H9 (cell line): ENCODE data around the gene ITSN1. TPM values are rescaled to one million over a fixed set of nuclear protein-coding genes. Genes with fewer than 3 reads are reported as not detected.

ENCODE experiments used
- DNase-seq: peaks from one replicate; pipeline ENCODE4 v3.0.0-alpha.2; 2017
- H2AFZ ChIP-seq: one replicate; pipeline ENCODE4 v1.6.1; 2013; ENCODE audit warnings: mild to moderate bottlenecking, low read length, control low read depth, moderate library complexity
- H2AK5ac ChIP-seq: 2 replicates; pipeline ENCODE4 v1.6.1; 2013; ENCODE audit warnings: low read length, control low read depth, mixed read lengths; ENCODE audit not compliant: insufficient read length
- H2BK120ac ChIP-seq: one replicate; pipeline ENCODE4 v1.6.1; 2013; ENCODE audit warnings: low read depth, mild to moderate bottlenecking, low read length, control low read depth, inconsistent platforms; ENCODE audit not compliant: poor library complexity, severe bottlenecking
- H2BK12ac ChIP-seq: 2 replicates; pipeline ENCODE4 v1.6.1; 2013; ENCODE audit warnings: low read length, control low read depth, mixed read lengths, low read depth; ENCODE audit not compliant: insufficient read length
- H2BK15ac ChIP-seq: 2 replicates; pipeline ENCODE4 v1.6.1; 2013; ENCODE audit warnings: low read depth, low read length, control low read depth
- H2BK20ac ChIP-seq: one replicate; pipeline ENCODE4 v1.6.1; 2013; ENCODE audit warnings: low read depth, mild to moderate bottlenecking, low read length, control low read depth, inconsistent platforms; ENCODE audit not compliant: poor library complexity, severe bottlenecking
- H2BK5ac ChIP-seq: 2 replicates; pipeline ENCODE4 v1.6.1; 2013; ENCODE audit warnings: low read length, control low read depth, mixed read lengths; ENCODE audit not compliant: insufficient read length
- H3K14ac ChIP-seq: 2 replicates; pipeline ENCODE4 v1.6.1; 2013; ENCODE audit warnings: low read length, control low read depth; ENCODE audit not compliant: insufficient read depth
- H3K18ac ChIP-seq: 2 replicates; pipeline ENCODE4 v1.6.1; 2013; ENCODE audit warnings: low read depth, mild to moderate bottlenecking, mixed read lengths, low read length, control low read depth; ENCODE audit not compliant: insufficient read length
- H3K23ac ChIP-seq: 2 replicates; pipeline ENCODE4 v1.6.1; 2013; ENCODE audit warnings: low read length, control low read depth, mixed read lengths, low read depth; ENCODE audit not compliant: insufficient read length
- H3K23me2 ChIP-seq: 2 replicates; pipeline ENCODE4 v1.6.1; 2013; ENCODE audit warnings: low read depth, mild to moderate bottlenecking, mixed read lengths, low read length, control low read depth; ENCODE audit not compliant: insufficient read length, poor library complexity, severe bottlenecking
- H3K27ac ChIP-seq: 2 replicates; pipeline ENCODE4 v1.5.1; 2013; ENCODE audit warnings: low read length, control low read depth, mixed read lengths, low read depth; ENCODE audit not compliant: insufficient read length
- H3K27me3 ChIP-seq: 2 replicates; pipeline ENCODE4 v1.6.1; 2013; ENCODE audit warnings: low read length, control low read depth, inconsistent platforms; ENCODE audit not compliant: insufficient read depth
- H3K4ac ChIP-seq: 2 replicates; pipeline ENCODE4 v1.6.1; 2013; ENCODE audit warnings: low read depth, mild to moderate bottlenecking, control low read depth, inconsistent platforms, low read length, moderate library complexity
- H3K4me1 ChIP-seq: 2 replicates; pipeline ENCODE4 v1.6.1; 2013; ENCODE audit warnings: low read length, control low read depth, inconsistent platforms; ENCODE audit not compliant: insufficient read depth
- H3K4me2 ChIP-seq: 2 replicates; pipeline ENCODE4 v1.6.1; 2013; ENCODE audit warnings: low read length, control low read depth, mixed read lengths; ENCODE audit not compliant: insufficient read length, insufficient read depth
- H3K56ac ChIP-seq: 2 replicates; pipeline ENCODE4 v1.6.1; 2013; ENCODE audit warnings: low read depth, mild to moderate bottlenecking, mixed read lengths, low read length, control low read depth; ENCODE audit not compliant: insufficient read length
- H3K79me1 ChIP-seq: 2 replicates; pipeline ENCODE4 v1.6.1; 2013; ENCODE audit warnings: low read depth, mild to moderate bottlenecking, moderate library complexity, low read length, control low read depth, inconsistent platforms; ENCODE audit not compliant: insufficient read depth, poor library complexity, severe bottlenecking
- H3K79me2 ChIP-seq: 2 replicates; pipeline ENCODE4 v1.6.1; 2013; ENCODE audit warnings: low read length, control low read depth, inconsistent platforms; ENCODE audit not compliant: insufficient read depth
- H3K9ac ChIP-seq: 2 replicates; pipeline ENCODE4 v1.6.1; 2013; ENCODE audit warnings: low read length, control low read depth, mixed read lengths; ENCODE audit not compliant: insufficient read length; ENCODE audit errors: extremely low read depth
- H3K9me3 ChIP-seq: one replicate; pipeline ENCODE4 v1.6.1; 2013; ENCODE audit warnings: low read depth, low read length, inconsistent platforms; ENCODE audit not compliant: control insufficient read depth
- H3T11ph ChIP-seq: one replicate; pipeline ENCODE4 v1.6.1; 2013; ENCODE audit warnings: mild to moderate bottlenecking, low read length, control low read depth, inconsistent platforms
- H4K20me1 ChIP-seq: one replicate; pipeline ENCODE4 v1.6.1; 2013; ENCODE audit not compliant: control insufficient read depth, insufficient read length, insufficient read depth
- H4K5ac ChIP-seq: 2 replicates; pipeline ENCODE4 v1.6.1; 2013; ENCODE audit warnings: low read depth, mild to moderate bottlenecking, mixed read lengths, low read length, control low read depth; ENCODE audit not compliant: insufficient read length
- H4K8ac ChIP-seq: replicated peaks from 2 replicates; pipeline ENCODE4 v1.6.1; 2013; ENCODE audit warnings: low read length, control low read depth, mixed read lengths, low read depth; ENCODE audit not compliant: insufficient read length
- H4K91ac ChIP-seq: 2 replicates; pipeline ENCODE4 v1.6.1; 2013; ENCODE audit warnings: low read depth, mild to moderate bottlenecking, moderate library complexity, mixed read lengths, low read length, control low read depth; ENCODE audit not compliant: insufficient read length
- H3K27ac Mint-ChIP-seq, 3 experiments: 2 replicates in 2 of 3; 3 replicates in 1 of 3; pipeline ENCODE4 v1.8.0; 2020 to 2021; ENCODE audit warnings: mixed read lengths in 3 of 3, mild to moderate bottlenecking in 1 of 3, moderate library complexity in 1 of 3
- H3K27me3 Mint-ChIP-seq: 2 replicates; pipeline ENCODE4 v1.8.0; 2021; ENCODE audit warnings: low read depth, mild to moderate bottlenecking, moderate library complexity, mixed read lengths
- H3K36me3 Mint-ChIP-seq, 3 experiments: 2 replicates in 2 of 3; 3 replicates in 1 of 3; pipeline ENCODE4 v1.8.0; 2020 to 2021; ENCODE audit warnings: low read depth in 3 of 3, mixed read lengths in 3 of 3; ENCODE audit not compliant: insufficient read depth in 1 of 3
- H3K4me1 Mint-ChIP-seq, 2 experiments: 2 replicates each; pipeline ENCODE4 v1.8.0; 2020; ENCODE audit warnings: mixed read lengths in 2 of 2
- H3K4me3 Mint-ChIP-seq, 2 experiments: 2 replicates in 1 of 2; 3 replicates in 1 of 2; pipeline ENCODE4 v1.8.0; 2020 to 2021; ENCODE audit warnings: mild to moderate bottlenecking in 2 of 2, mixed read lengths in 2 of 2, moderate library complexity in 1 of 2
- H3K9me3 Mint-ChIP-seq, 2 experiments: 2 replicates in 1 of 2; 3 replicates in 1 of 2; pipeline ENCODE4 v1.8.0; 2020; ENCODE audit warnings: mild to moderate bottlenecking in 2 of 2, mixed read lengths in 2 of 2, moderate library complexity in 1 of 2
- WGBS: extraction: QIAGEN DNeasy Blood & Tissue Kit; methylation state at CpG from one replicate; pipeline ENCODE4 v1.1.7; 2013; ENCODE audit warnings: missing lambda C conversion rate, low lambda C conversion rate, mixed read lengths; ENCODE audit not compliant: insufficient read length; ENCODE audit errors: extremely low coverage; 5-methylcytosine and 5-hydroxymethylcytosine counted together
- total RNA-seq: library from RNA; stranded (reverse); gene quantifications from 2 replicates; pipeline ENCODE4 v1.2.1, GENCODE V29; 2021
- TF ChIP-seq, protein P1 (sequence below): fragments of 200-600 bp; sonication (generic); conservative IDR thresholded peaks from 3 replicates; pipeline ENCODE4 v1.8.0; 2021; ENCODE audit warnings: antibody characterized with exemption, mild to moderate bottlenecking

Gene ITSN1
- total RNA-seq, 1 experiment from 2014 or later: 94.2 TPM

DNA sequence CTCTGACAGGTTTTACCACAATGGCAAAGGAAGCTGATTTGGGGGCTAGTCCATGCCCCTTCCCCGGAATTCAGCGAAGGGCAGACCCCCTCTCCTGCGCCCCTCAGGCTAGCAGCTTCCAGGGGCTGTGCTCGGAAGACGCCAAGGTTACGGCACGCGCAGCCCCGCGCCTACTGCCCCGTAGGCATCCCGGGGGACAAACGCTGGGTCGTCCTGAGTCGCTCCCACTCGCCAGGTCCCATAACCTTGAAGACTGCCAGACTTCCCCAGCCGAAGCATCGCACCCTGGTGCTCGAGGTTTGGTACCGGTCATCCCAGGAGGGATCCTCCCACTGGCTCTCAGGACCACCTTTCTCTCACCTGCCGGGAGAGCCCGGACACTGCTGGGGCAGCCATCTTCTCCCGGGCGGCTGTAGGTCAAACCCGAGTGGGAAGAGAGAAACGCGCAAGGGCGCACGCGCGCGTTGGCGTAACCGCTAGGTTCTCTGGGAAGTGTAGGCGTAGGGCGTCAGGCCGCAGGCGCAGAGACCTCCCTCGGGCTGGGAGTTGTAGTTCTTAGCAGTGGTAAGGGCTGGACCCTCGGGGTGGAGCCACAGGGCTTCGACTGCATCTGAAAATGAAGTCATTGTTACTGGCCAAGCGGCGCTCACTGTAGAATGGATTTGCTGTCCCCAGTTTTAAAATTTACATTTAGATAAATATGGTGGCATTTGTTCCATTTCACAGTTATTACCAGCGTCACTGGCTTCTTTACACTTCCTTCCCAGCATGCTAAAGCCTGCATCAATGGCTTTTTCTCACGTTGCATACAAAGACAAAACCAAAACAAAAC, 273.3 kb downstream of the ITSN1 start, which contains the start of gene ATP5PO:
Gene ATP5PO, minus strand, starts transcription at position 437 of the 832 bp plus-strand sequence. Its CDS starts 41 bp downstream, at position 396.
- H3K14ac ChIP-seq: peak within 1 kb of the TSS; percentile 90
- peak within 1 kb of the TSS; percentile 83 for H3K18ac ChIP-seq
- no peak within 1 kb of the TSS for H2BK120ac ChIP-seq
- H3K23me2 ChIP-seq: peaks cover 9% of the 10 kb centered on the region
- H2AK5ac ChIP-seq: no peak within 1 kb of the TSS
- H3T11ph ChIP-seq: no peak within 1 kb of the TSS
- Mint-ChIP-seq H3K36me3 (peaks cover 10 to 34% (median 28%) of the 10 kb centered on the region in 3 experiments; a peak in 5 of 7 replicates), H3K9me3 (no peaks in the 10 kb centered on the region; a peak in 1 of 5 replicates), H3K4me3 (peak within 1 kb of the TSS; percentile 98 to 99), H3K27ac (peak within 1 kb of the TSS; percentile 91 to 98 (median 94)), H3K4me1 (peaks cover 14 to 17% of the 10 kb centered on the region in 2 experiments), H3K27me3 (no peaks in the 10 kb centered on the region)
- no peaks in the 10 kb centered on the region for H3K27me3 ChIP-seq
- no peaks in the 10 kb centered on the region for H3K9me3 ChIP-seq
- peaks cover 2% of the 10 kb centered on the region for H3K4me1 ChIP-seq
- no peak within 1 kb of the TSS for H2BK20ac ChIP-seq
- no peaks in the 10 kb centered on the region for H3K79me1 ChIP-seq
- no peak within 1 kb of the TSS for H2BK5ac ChIP-seq
- peak; percentile 98 for DNase-seq
- H4K91ac ChIP-seq: no peak within 1 kb of the TSS
- H4K5ac ChIP-seq: peak within 1 kb of the TSS; percentile 86
- no peak within 1 kb of the TSS for H2BK12ac ChIP-seq
- H4K20me1 ChIP-seq: no peaks in the 10 kb centered on the region
- H2AFZ ChIP-seq: peak within 1 kb of the TSS; percentile 95
- H3K4me2 ChIP-seq: peak within 1 kb of the TSS; percentile 42
- no peak within 1 kb of the TSS for H3K23ac ChIP-seq
- H3K27ac ChIP-seq: no peak within 1 kb of the TSS
- no CpG with 5 or more reads among the region's 45 CpGs for WGBS
- no peak within 1 kb of the TSS for H4K8ac ChIP-seq
- peaks cover 7% of the 10 kb centered on the region; the same call in 1 of the 2 replicates for H3K79me2 ChIP-seq
- no peak within 1 kb of the TSS for H2BK15ac ChIP-seq
- TF ChIP-seq, protein P1, sequence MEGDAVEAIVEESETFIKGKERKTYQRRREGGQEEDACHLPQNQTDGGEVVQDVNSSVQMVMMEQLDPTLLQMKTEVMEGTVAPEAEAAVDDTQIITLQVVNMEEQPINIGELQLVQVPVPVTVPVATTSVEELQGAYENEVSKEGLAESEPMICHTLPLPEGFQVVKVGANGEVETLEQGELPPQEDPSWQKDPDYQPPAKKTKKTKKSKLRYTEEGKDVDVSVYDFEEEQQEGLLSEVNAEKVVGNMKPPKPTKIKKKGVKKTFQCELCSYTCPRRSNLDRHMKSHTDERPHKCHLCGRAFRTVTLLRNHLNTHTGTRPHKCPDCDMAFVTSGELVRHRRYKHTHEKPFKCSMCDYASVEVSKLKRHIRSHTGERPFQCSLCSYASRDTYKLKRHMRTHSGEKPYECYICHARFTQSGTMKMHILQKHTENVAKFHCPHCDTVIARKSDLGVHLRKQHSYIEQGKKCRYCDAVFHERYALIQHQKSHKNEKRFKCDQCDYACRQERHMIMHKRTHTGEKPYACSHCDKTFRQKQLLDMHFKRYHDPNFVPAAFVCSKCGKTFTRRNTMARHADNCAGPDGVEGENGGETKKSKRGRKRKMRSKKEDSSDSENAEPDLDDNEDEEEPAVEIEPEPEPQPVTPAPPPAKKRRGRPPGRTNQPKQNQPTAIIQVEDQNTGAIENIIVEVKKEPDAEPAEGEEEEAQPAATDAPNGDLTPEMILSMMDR: no peak
- peak within 1 kb of the TSS; percentile 98 for H3K9ac ChIP-seq
- H3K56ac ChIP-seq: no peak within 1 kb of the TSS
- no peak within 1 kb of the TSS for H3K4ac ChIP-seq
